Endothelial cell of umbilical vein (primary cell): Measurements from ENCODE around the gene DMD.

Experiments used
- CTCF ChIP-seq, 2 donors: IDR thresholded peaks; 1 replicate in 1 of 2; 2 replicates in 1 of 2; pipeline ENCODE4 v1.5.1; 2011; ENCODE audit warnings: low read length in 2 of 2, mild to moderate bottlenecking in 2 of 2, moderate library complexity in 2 of 2, control low read depth in 1 of 2, inconsistent platforms in 1 of 2, low read depth in 1 of 2; ENCODE audit not compliant: insufficient read depth in 1 of 2; ENCODE audit errors: extremely low read depth in 1 of 2
- EZH2 ChIP-seq: IDR thresholded peaks from 2 replicates; pipeline ENCODE4 v1.6.1; 2012; ENCODE audit warnings: borderline replicate concordance, low read depth, mild to moderate bottlenecking, moderate library complexity, low read length, inconsistent platforms; ENCODE audit not compliant: severe bottlenecking
- GATA2 ChIP-seq: IDR thresholded peaks from 2 replicates; pipeline ENCODE4 v1.7.0; 2011; ENCODE audit warnings: low read depth, mild to moderate bottlenecking, moderate library complexity, mixed read lengths, low read length; ENCODE audit not compliant: insufficient read length, insufficient read depth
- MYC ChIP-seq: IDR thresholded peaks from one replicate; pipeline ENCODE4 v1.6.1; 2011; ENCODE audit warnings: mild to moderate bottlenecking, low read depth, low read length
- POLR2A ChIP-seq: IDR thresholded peaks from 2 replicates; pipeline ENCODE4 v1.6.1; 2012; ENCODE audit warnings: low read depth, mild to moderate bottlenecking, control low read depth, low read length
- POLR2AphosphoS5 ChIP-seq: IDR thresholded peaks from 2 replicates; pipeline ENCODE4 v1.6.1; 2012; ENCODE audit warnings: low read depth, mild to moderate bottlenecking, control low read depth, low read length, moderate library complexity; ENCODE audit not compliant: insufficient read depth

DNA sequence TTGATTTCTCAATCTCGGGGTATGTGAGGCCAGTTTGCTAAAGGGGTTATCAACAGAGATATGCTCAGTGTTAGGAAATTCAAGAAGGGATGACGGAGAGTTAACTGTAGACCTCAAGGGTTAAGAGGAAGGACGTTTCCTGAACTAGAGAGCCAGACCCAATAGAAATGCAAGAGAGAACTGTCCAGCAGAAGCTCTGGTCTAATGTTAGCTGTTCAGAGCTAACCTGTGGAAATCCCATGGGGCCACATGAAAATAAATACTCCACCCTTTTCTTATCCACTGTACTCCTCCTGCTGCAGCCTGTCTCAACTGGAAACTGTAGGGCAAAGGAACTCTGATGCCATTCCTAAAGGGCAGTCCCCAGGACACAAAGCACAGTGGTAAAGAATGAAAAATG lies 274.3 kb downstream of the DMD start:
- TF ChIP-seq CTCF (IDR thresholded peaks at IDR 0.05; ENCODE audit: extremely low read depth in 1 of 2, insufficient read depth in 1 of 2, low read depth in 1 of 2, low read length in 2 of 2): no peak
- no peak for TF ChIP-seq EZH2
- no peak for TF ChIP-seq MYC
- no peak for TF ChIP-seq POLR2AphosphoS5
- TF ChIP-seq POLR2A: no peak
- no peak for TF ChIP-seq GATA2
